Uterus (tissue), 4 donors: Measurements from ENCODE around the gene ACVRL1. TPM values are rescaled to one million over a fixed set of nuclear protein-coding genes. Genes with fewer than 3 reads are reported as not detected.
A peak's percentile ranks its signal among the peaks of the same experiment; 100 is the strongest.

ENCODE experiments used
- DNase-seq, 2 donors: peaks; one replicate each; pipeline ENCODE4 v3.0.0-alpha.2; 2019 to 2020
- H3K27ac ChIP-seq, 2 donors: fragments of 200-600 bp; sonication (generic); 1 replicate in 1 of 2; 2 replicates in 1 of 2; pipeline ENCODE4 v1.5.1; 2016 to 2018
- H3K27me3 ChIP-seq, 2 donors: fragments of 200-600 bp; sonication (generic); one replicate each; pipeline ENCODE4 v1.5.1; 2018 to 2019; ENCODE audit warnings: control low read depth in 1 of 2
- H3K36me3 ChIP-seq, 2 donors: fragments of 200-600 bp; sonication (generic); one replicate each; pipeline ENCODE4 v1.5.1; 2019; ENCODE audit warnings: control low read depth in 1 of 2
- H3K4me1 ChIP-seq, 2 donors: fragments of 200-600 bp; sonication (generic); one replicate each; pipeline ENCODE4 v1.5.1; 2018 to 2019; ENCODE audit warnings: control low read depth in 1 of 2
- H3K4me3 ChIP-seq, 2 donors: fragments of 200-600 bp; sonication (generic); 1 replicate in 1 of 2; 2 replicates in 1 of 2; pipeline ENCODE4 v1.5.1; 2018 to 2019; ENCODE audit warnings: mild to moderate bottlenecking in 1 of 2
- H3K9me3 ChIP-seq, 2 donors: fragments of 200-600 bp; sonication (generic); one replicate each; pipeline ENCODE4 v1.5.1; 2019; ENCODE audit warnings: control low read depth in 1 of 2
- CTCF ChIP-seq, 4 experiments: fragments of 200-600 bp in 2 of 4; fragments of 450-650 bp in 2 of 4; sonication (generic) in 2 of 4; IDR thresholded peaks; one replicate each; pipeline ENCODE4 v1.5.1; 2016 to 2019; ENCODE audit warnings: antibody characterized with exemption in 4 of 4, mild to moderate bottlenecking in 2 of 4, moderate library complexity in 1 of 4
- POLR2A ChIP-seq, 2 donors: fragments of 450-650 bp; IDR thresholded peaks; one replicate each; pipeline ENCODE4 v1.6.1; 2016; ENCODE audit warnings: antibody characterized with exemption in 2 of 2, mild to moderate bottlenecking in 1 of 2, moderate library complexity in 1 of 2
- intact Hi-C: fragments of 100-400 bp; cut with DNase I; formaldehyde crosslinking; loops from one replicate; pipeline ENCODE4 v1.15.1; 2023; ENCODE audit warnings: low total_unique reads
- total RNA-seq, 4 donors: library from RNA; depleted of rRNA in 3 of 4; stranded (reverse); fragments of >200 nt in 3 of 4; gene quantifications; one replicate each; pipeline versions ENCODE4 v1.1.0 to v1.2.4, GENCODE V29; 2014 to 2023
- donor health status: DM: yes; HTN: yes; CAD: no.

The ACVRL1 gene
- total RNA-seq, 4 donors from 2014 or later = 52.1 to 161 (median 127) TPM

- Histone ChIP-seq H3K36me3 (no peaks in the 10 kb centered on the region), H3K4me1 (peaks cover 0 to 3% of the 10 kb centered on the region in 2 donors), H3K27ac (peak overlapping the region; percentile 96), H3K27me3 (no peaks in the 10 kb centered on the region), H3K4me3 (peak overlapping the region; percentile 22 to 46), H3K9me3 (no peaks in the 10 kb centered on the region)
- DNase-seq = no peak
- TF ChIP-seq CTCF (IDR thresholded peaks at IDR 0.05) = no peak
- no peak for TF ChIP-seq POLR2A (IDR thresholded peaks at IDR 0.05)
- intact Hi-C loops = no loop called here
Observed at GRCh38 chr12:51907856-51908425, 637 bp downstream of the ACVRL1 start.

- intact Hi-C loops = no loop called here
- no peak for DNase-seq
- Histone ChIP-seq H3K36me3 (no peaks in the 10 kb centered on the region), H3K4me1 (peaks cover 0 to 3% of the 10 kb centered on the region in 2 donors), H3K27ac (peak overlapping the region; percentile 96), H3K9me3 (no peaks in the 10 kb centered on the region), H3K4me3 (no peak overlapping the region), H3K27me3 (no peaks in the 10 kb centered on the region)
- no peak for TF ChIP-seq CTCF (IDR thresholded peaks at IDR 0.05)
- no peak for TF ChIP-seq POLR2A (IDR thresholded peaks at IDR 0.05)
Observed at GRCh38 chr12:51908876-51909592, 1.7 kb downstream of the ACVRL1 start.

- Histone ChIP-seq H3K27ac (peak overlapping the region; percentile 96), H3K4me3 (no peak overlapping the region), H3K27me3 (no peaks in the 10 kb centered on the region), H3K36me3 (no peaks in the 10 kb centered on the region), H3K9me3 (no peaks in the 10 kb centered on the region), H3K4me1 (peaks cover 0 to 3% of the 10 kb centered on the region in 2 donors)
- DNase-seq = no peak
- intact Hi-C loops = no loop called here
- TF ChIP-seq POLR2A (IDR thresholded peaks at IDR 0.05) (no peak), CTCF (IDR thresholded peaks at IDR 0.05) (no peak)
Observed at GRCh38 chr12:51910168-51910567, 2.9 kb downstream of the ACVRL1 start.

GRCh38 chr12:51910691-51911090 lies 3.4 kb downstream of the ACVRL1 start:
- no peak for DNase-seq
- TF ChIP-seq POLR2A (IDR thresholded peaks at IDR 0.05) = no peak
- no peak for TF ChIP-seq CTCF (IDR thresholded peaks at IDR 0.05)
- H3K4me3 ChIP-seq = no peak overlapping the region
- intact Hi-C loops = no loop called here
- H3K4me1 ChIP-seq = peaks cover 0 to 3% of the 10 kb centered on the region in 2 donors
- H3K36me3 ChIP-seq = no peaks in the 10 kb centered on the region
- H3K9me3 ChIP-seq = no peaks in the 10 kb centered on the region
- peak overlapping the region; percentile 96 for H3K27ac ChIP-seq
- no peaks in the 10 kb centered on the region for H3K27me3 ChIP-seq

GRCh38 chr12:51911307-51911706 lies 4.0 kb downstream of the ACVRL1 start:
- Histone ChIP-seq H3K27me3 (no peaks in the 10 kb centered on the region), H3K4me1 (peaks cover 0 to 3% of the 10 kb centered on the region in 2 donors), H3K9me3 (no peaks in the 10 kb centered on the region), H3K27ac (peak overlapping the region; percentile 96), H3K36me3 (no peaks in the 10 kb centered on the region), H3K4me3 (no peak overlapping the region)
- no peak for TF ChIP-seq CTCF (IDR thresholded peaks at IDR 0.05)
- no peak for TF ChIP-seq POLR2A (IDR thresholded peaks at IDR 0.05)
- no peak for DNase-seq
- intact Hi-C loops = no loop called here
